Neural cell (in vitro differentiated cells): ENCODE data around the gene LNX2. TPM values are rescaled to one million over a fixed set of nuclear protein-coding genes. Genes with fewer than 3 reads are reported as not detected.

ENCODE experiments used
- H2AFZ ChIP-seq: fragments of 200-600, 300-800 bp; sonication (generic), shearing (Covaris generic); 2 replicates; pipeline ENCODE4 v1.6.0; 2014; ENCODE audit warnings: low read depth, mild to moderate bottlenecking, antibody characterized with exemption, low read length, moderate library complexity
- H3F3A ChIP-seq: fragments of 200-600 bp; shearing (Covaris generic); 2 replicates; pipeline ENCODE4 v1.6.1; 2016; ENCODE audit warnings: mild to moderate bottlenecking, moderate library complexity, mixed read lengths, antibody characterized with exemption, low read length; ENCODE audit not compliant: insufficient read depth, poor library complexity, severe bottlenecking
- H3K27ac ChIP-seq: fragments of 200-600, 300-800 bp; sonication (generic), shearing (Covaris generic); 2 replicates; pipeline ENCODE4 v1.5.1; 2014; ENCODE audit warnings: mild to moderate bottlenecking, low read length, moderate library complexity
- H3K27me3 ChIP-seq: fragments of 300-800, 200-600 bp; sonication (generic), shearing (Covaris generic); 2 replicates; pipeline ENCODE4 v1.6.0; 2014; ENCODE audit warnings: mild to moderate bottlenecking, low read depth, low read length, moderate library complexity; ENCODE audit not compliant: insufficient read depth
- H3K36me3 ChIP-seq: fragments of 300-800, 200-600 bp; sonication (generic), shearing (Covaris generic); 2 replicates; pipeline ENCODE4 v1.5.1; 2014; ENCODE audit warnings: mild to moderate bottlenecking, antibody characterized with exemption, low read length, moderate library complexity; ENCODE audit not compliant: insufficient read depth
- H3K4me2 ChIP-seq: fragments of 300-800, 200-600 bp; sonication (generic), shearing (Covaris generic); 2 replicates; pipeline ENCODE4 v1.6.0; 2014; ENCODE audit warnings: mild to moderate bottlenecking, low read length
- H3K4me3 ChIP-seq: fragments of 300-800, 200-600 bp; sonication (generic), shearing (Covaris generic); 2 replicates; pipeline ENCODE4 v1.5.1; 2014; ENCODE audit warnings: mild to moderate bottlenecking, low read length, moderate library complexity
- H3K79me2 ChIP-seq: fragments of 200-600 bp; shearing (Covaris generic); replicated peaks from 2 replicates; pipeline ENCODE4 v1.6.0; 2014; ENCODE audit warnings: mild to moderate bottlenecking, low read length, moderate library complexity; ENCODE audit not compliant: insufficient read depth
- H3K9ac ChIP-seq: fragments of 300-800, 200-600 bp; sonication (generic), shearing (Covaris generic); 2 replicates; pipeline ENCODE4 v1.6.1; 2016; ENCODE audit warnings: mild to moderate bottlenecking, low read length, mixed read lengths
- H3K9me2 ChIP-seq: fragments of 200-600 bp; shearing (Covaris generic); 2 replicates; pipeline ENCODE4 v1.6.1; 2016; ENCODE audit warnings: mild to moderate bottlenecking, low read length, mixed read lengths; ENCODE audit not compliant: insufficient read depth
- H3K9me3 ChIP-seq: fragments of 200-600, 300-800 bp; sonication (generic), shearing (Covaris generic); 2 replicates; pipeline ENCODE4 v1.6.1; 2016; ENCODE audit warnings: mild to moderate bottlenecking, mixed run types, low read length, moderate library complexity, mixed read lengths
- H4K20me1 ChIP-seq: fragments of 200-600 bp; shearing (Covaris generic); 2 replicates; pipeline ENCODE4 v1.6.1; 2016; ENCODE audit warnings: mild to moderate bottlenecking, mixed run types; ENCODE audit not compliant: insufficient read depth
- CTCF ChIP-seq: fragments of 450-650 bp; IDR thresholded peaks from 2 replicates; pipeline ENCODE4 v1.5.1; 2014; ENCODE audit warnings: antibody characterized with exemption, mild to moderate bottlenecking, moderate library complexity; ENCODE audit not compliant: poor library complexity, severe bottlenecking
- EP300 ChIP-seq: fragments of 450-650 bp; conservative IDR thresholded peaks from 2 replicates; pipeline ENCODE4 v1.6.1; 2014; ENCODE audit warnings: antibody characterized with exemption, mild to moderate bottlenecking, moderate library complexity; ENCODE audit not compliant: poor library complexity, severe bottlenecking
- EZH2 ChIP-seq: fragments of 200-600, 300-800 bp; shearing (Covaris generic), sonication (generic); IDR thresholded peaks from 2 replicates; pipeline ENCODE4 v1.6.1; 2014; ENCODE audit warnings: antibody characterized with exemption, low read length, borderline replicate concordance, mild to moderate bottlenecking; ENCODE audit not compliant: insufficient read depth, poor library complexity, severe bottlenecking
- MXI1 ChIP-seq: fragments of 450-650 bp; conservative IDR thresholded peaks from 2 replicates; pipeline ENCODE4 v1.6.1; 2014; ENCODE audit warnings: antibody characterized with exemption, mild to moderate bottlenecking; ENCODE audit not compliant: poor library complexity, severe bottlenecking
- POLR2AphosphoS5 ChIP-seq: IDR thresholded peaks from 2 replicates; pipeline ENCODE4 v1.6.1; 2012
- RAD21 ChIP-seq: fragments of 450-650 bp; conservative IDR thresholded peaks from 2 replicates; pipeline ENCODE4 v1.6.1; 2014; ENCODE audit warnings: antibody characterized with exemption, mild to moderate bottlenecking, moderate library complexity
- REST ChIP-seq: IDR thresholded peaks from 2 replicates; pipeline ENCODE4 v1.6.1; 2012; ENCODE audit warnings: borderline replicate concordance
- SMC3 ChIP-seq: fragments of 450-650 bp; conservative IDR thresholded peaks from 2 replicates; pipeline ENCODE4 v1.6.1; 2014; ENCODE audit warnings: antibody characterized with exemption, mild to moderate bottlenecking, moderate library complexity; ENCODE audit not compliant: poor library complexity
- TAF1 ChIP-seq: IDR thresholded peaks from 2 replicates; pipeline ENCODE4 v1.6.1; 2012; ENCODE audit warnings: low read depth
- polyA minus RNA-seq: library from RNA; depleted of rRNA, polyadenylated mRNA; stranded (reverse); fragments of >200 nt; gene quantifications from 2 replicates; pipeline ENCODE4 v1.2.3, GENCODE V29; 2014
- polyA plus RNA-seq: library from polyadenylated mRNA; depleted of rRNA; stranded (reverse); fragments of >200 nt; gene quantifications from 2 replicates; pipeline ENCODE4 v1.2.3, GENCODE V29; 2014

Gene LNX2
- polyA plus RNA-seq (3.6 and 4.2 TPM in 2 replicates), polyA minus RNA-seq (10.0 and 11.5 TPM in 2 replicates)

- Histone ChIP-seq H3F3A (no peaks in the 10 kb centered on the region), H3K27me3 (no peaks in the 10 kb centered on the region), H3K9ac (peak within 1 kb of the TSS; percentile 79), H3K9me3 (no peaks in the 10 kb centered on the region), H2AFZ (peak within 1 kb of the TSS; percentile 96), H3K4me3 (peak within 1 kb of the TSS; percentile 93), H4K20me1 (no peaks in the 10 kb centered on the region), H3K9me2 (no peaks in the 10 kb centered on the region), H3K36me3 (peaks cover 11% of the 10 kb centered on the region), H3K27ac (peak within 1 kb of the TSS; percentile 75), H3K4me2 (peak within 1 kb of the TSS; percentile 94), H3K79me2 (peaks cover 16% of the 10 kb centered on the region)
- TF ChIP-seq TAF1 (peak; percentile 76), RAD21 (no peak), REST (no peak), POLR2AphosphoS5 (peak; percentile 58)
Measured at GRCh38 chr13:27620377-27621115, at the start of gene LNX2. TSS of gene LNX2 (minus strand) at chr13:27620529. CDS start at chr13:27581703, 38,826 bp downstream.

- Histone ChIP-seq H3K27me3 (no peaks in the 10 kb centered on the region), H3K9ac (no peak overlapping the region), H2AFZ (no peak overlapping the region), H3F3A (no peaks in the 10 kb centered on the region), H3K9me3 (no peaks in the 10 kb centered on the region), H3K36me3 (no peaks in the 10 kb centered on the region), H3K79me2 (no peaks in the 10 kb centered on the region), H4K20me1 (no peaks in the 10 kb centered on the region), H3K4me3 (no peak overlapping the region), H3K9me2 (no peaks in the 10 kb centered on the region), H3K4me2 (no peak overlapping the region), H3K27ac (no peak overlapping the region)
- TF ChIP-seq RAD21 (no peak), MXI1 (no peak), REST (no peak), EP300 (no peak), EZH2 (no peak), SMC3 (no peak), CTCF (no peak), TAF1 (no peak), POLR2AphosphoS5 (no peak)
Measured at GRCh38 chr13:27667946-27668345, 47.6 kb upstream of the LNX2 start.
